Stimulated activated CD8-positive, alpha-beta memory T cell treated with anti-CD3 and anti-CD28 coated beads, Interleukin-15, amount 100 ng/mL, for 48 hours (primary cell): ENCODE measurements around the gene FOXP1.

Experiments
- DNase-seq, 2 donors: peaks; one replicate each; pipeline ENCODE4 v3.0.0-alpha.2; 2020; ENCODE audit warnings: low read depth in 2 of 2

Gene FOXP1

GRCh38 chr3:71104556-71104955 is 479.0 kb downstream of the FOXP1 start:
- DNase-seq, result no peak

- no peak for DNase-seq
Measured at GRCh38 chr3:71104121-71104541, 479.4 kb downstream of the FOXP1 start.

- no peak for DNase-seq
Measured at GRCh38 chr3:71103430-71103921, 480.1 kb downstream of the FOXP1 start.

GRCh38 chr3:71102111-71102983 is 481.2 kb downstream of the FOXP1 start:
- DNase-seq, result no peak

GRCh38 chr3:71101626-71102025 is 481.9 kb downstream of the FOXP1 start:
- no peak for DNase-seq

- no peak for DNase-seq
Measured at GRCh38 chr3:71101014-71101413, 482.5 kb downstream of the FOXP1 start.

- DNase-seq, result no peak
Measured at GRCh38 chr3:71099997-71100719, 483.4 kb downstream of the FOXP1 start.

GRCh38 chr3:71097557-71097956 is 486.0 kb downstream of the FOXP1 start:
- no peak for DNase-seq

GRCh38 chr3:71095511-71096291 is 487.8 kb downstream of the FOXP1 start:
- DNase-seq, result no peak

- no peak for DNase-seq
Measured at GRCh38 chr3:71094658-71095209, 488.8 kb downstream of the FOXP1 start.

GRCh38 chr3:71092665-71093064 is 490.9 kb downstream of the FOXP1 start:
- no peak for DNase-seq

GRCh38 chr3:71090207-71090606 is 493.3 kb downstream of the FOXP1 start:
- DNase-seq, result no peak

GRCh38 chr3:71089271-71089847 is 494.2 kb downstream of the FOXP1 start:
- no peak for DNase-seq

GRCh38 chr3:71088742-71089141 is 494.8 kb downstream of the FOXP1 start:
- no peak for DNase-seq

GRCh38 chr3:71088019-71088708 is 495.4 kb downstream of the FOXP1 start:
- DNase-seq, result no peak

GRCh38 chr3:71087143-71088018 is 496.1 kb downstream of the FOXP1 start:
- DNase-seq, result no peak

GRCh38 chr3:71086777-71087142 is 496.8 kb downstream of the FOXP1 start:
- no peak for DNase-seq

GRCh38 chr3:71083726-71084131 is 499.8 kb downstream of the FOXP1 start:
- peak; percentile 25 to 41 for DNase-seq

- no peak for DNase-seq
Measured at GRCh38 chr3:71082833-71083232, 500.7 kb downstream of the FOXP1 start.
